Tibial artery (tissue), 4 donors: Measurements from ENCODE around the gene AIP.

Experiments
- DNase-seq, 2 donors: peaks; one replicate each; pipeline ENCODE4 v3.0.0-alpha.2; 2019
- H3K27ac ChIP-seq, 2 donors: fragments of 200-600 bp; sonication (generic) in 1 of 2; 1 replicate in 1 of 2; 2 replicates in 1 of 2; pipeline ENCODE4 v1.5.1; 2018 to 2019; ENCODE audit warnings: mild to moderate bottlenecking in 1 of 2
- H3K27me3 ChIP-seq, 2 donors: fragments of 200-600 bp; sonication (generic) in 1 of 2; one replicate each; pipeline versions ENCODE4 v1.5.1 to v1.6.0; 2016 to 2019
- H3K36me3 ChIP-seq, 3 donors: fragments of 200-600 bp; sonication (generic) in 2 of 3; one replicate each; pipeline ENCODE4 v1.5.1; 2016 to 2019; ENCODE audit warnings: mild to moderate bottlenecking in 2 of 3
- H3K4me1 ChIP-seq, 4 donors: fragments of 200-600 bp; sonication (generic) in 2 of 4; 1 replicate in 3 of 4; 2 replicates in 1 of 4; pipeline ENCODE4 v1.5.1; 2016 to 2019
- H3K4me3 ChIP-seq, 2 donors: fragments of 200-600 bp; sonication (generic) in 1 of 2; 1 replicate in 1 of 2; 2 replicates in 1 of 2; pipeline ENCODE4 v1.5.1; 2018 to 2019; ENCODE audit warnings: mild to moderate bottlenecking in 2 of 2
- H3K9me3 ChIP-seq, 3 donors: fragments of 200-600 bp; sonication (generic) in 1 of 3; one replicate each; pipeline ENCODE4 v1.5.1; 2016 to 2019
- CTCF ChIP-seq, 2 experiments: fragments of 200-600 bp in 1 of 2; fragments of 450-650 bp in 1 of 2; IDR thresholded peaks; one replicate each; pipeline ENCODE4 v1.5.1; 2017 to 2019; ENCODE audit warnings: antibody characterized with exemption in 2 of 2, mild to moderate bottlenecking in 1 of 2, moderate library complexity in 1 of 2
- intact Hi-C: fragments of 100-400 bp; cut with DNase I; formaldehyde crosslinking; loops from one replicate; pipeline ENCODE4 v1.15.0; 2023; ENCODE audit warnings: low total_unique reads

The AIP gene

GRCh38 chr11:67521924-67522323 is 39.1 kb downstream of the AIP start:
- intact Hi-C loops, result no loop called here
- TF ChIP-seq CTCF (IDR thresholded peaks at IDR 0.05), result no peak

DNA sequence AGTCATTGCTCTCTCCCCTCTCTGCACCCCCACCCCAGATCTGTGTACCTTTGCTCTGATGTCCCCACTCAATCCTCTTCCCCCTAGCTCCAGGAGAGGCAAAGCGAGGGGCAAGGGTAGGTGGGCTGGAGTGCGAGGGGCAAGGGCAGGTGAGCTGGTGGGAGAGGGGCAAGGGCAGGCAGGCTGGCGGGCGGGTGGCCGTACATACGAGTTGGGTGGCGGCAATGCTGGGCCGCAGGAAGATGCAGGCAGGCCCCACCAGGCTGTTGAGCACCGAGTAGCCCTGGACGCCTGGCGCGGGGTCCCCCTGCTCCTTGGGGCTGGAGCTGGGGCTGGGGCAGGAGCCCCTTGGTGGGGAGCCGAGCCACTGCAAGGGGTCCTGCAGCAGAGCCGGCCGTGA is 39.5 kb downstream of the AIP start:
- no peak overlapping the region for H3K4me3 ChIP-seq
- no peak overlapping the region for H3K27ac ChIP-seq
- no peaks in the 10 kb centered on the region for H3K9me3 ChIP-seq
- intact Hi-C loops, result no loop called here
- no peak for DNase-seq
- TF ChIP-seq CTCF (IDR thresholded peaks at IDR 0.05), result no peak
- peaks cover 0 to 56% of the 10 kb centered on the region in 2 donors for H3K27me3 ChIP-seq
- no peaks in the 10 kb centered on the region for H3K36me3 ChIP-seq
- H3K4me1 ChIP-seq, result no peaks in the 10 kb centered on the region

More at GRCh38 chr11:67521924-67522323, 39.1 kb downstream of the AIP start:
- no peak overlapping the region for H3K27ac ChIP-seq
- H3K4me3 ChIP-seq, result no peak overlapping the region
- H3K36me3 ChIP-seq, result no peaks in the 10 kb centered on the region
- no peaks in the 10 kb centered on the region for H3K9me3 ChIP-seq
- no peak for DNase-seq
- peaks cover 0 to 56% of the 10 kb centered on the region in 2 donors for H3K27me3 ChIP-seq
- no peaks in the 10 kb centered on the region for H3K4me1 ChIP-seq

DNA sequence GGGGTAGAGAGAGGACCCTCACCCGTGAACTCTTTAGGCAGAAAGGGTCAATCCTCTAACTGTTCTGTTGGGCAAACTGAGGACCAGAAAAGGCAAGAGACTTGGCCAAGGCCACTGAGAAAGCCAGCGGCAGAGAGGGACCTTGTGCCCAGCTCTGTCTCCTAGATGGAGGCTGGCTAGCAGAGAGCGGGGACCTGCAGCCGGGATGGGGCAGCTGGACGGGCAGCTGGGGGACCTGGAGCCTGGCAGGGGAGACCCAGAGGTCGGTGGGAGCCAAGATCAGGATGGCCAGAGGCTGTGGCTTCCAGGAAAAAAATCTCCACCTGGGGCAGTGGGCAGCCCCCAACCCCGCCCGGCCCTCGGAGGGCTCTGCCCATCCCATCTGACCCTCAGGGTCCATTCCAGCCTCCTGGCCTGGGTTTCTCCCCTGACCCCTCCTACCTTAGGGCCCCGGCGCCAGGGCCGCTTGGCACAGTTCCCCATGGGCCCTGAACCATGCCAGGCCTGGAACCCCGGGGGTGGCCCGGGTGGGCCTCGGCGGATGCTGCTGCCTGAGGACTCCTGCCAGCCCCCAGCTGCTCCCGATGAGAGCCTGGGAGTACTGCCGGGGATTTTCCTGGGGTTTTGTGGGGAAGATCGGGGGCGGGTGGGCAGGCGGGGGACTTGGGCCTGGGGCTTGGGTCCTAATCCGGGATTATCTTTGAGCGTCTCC is 40.2 kb downstream of the AIP start, which contains the start of gene CABP2:
Gene CABP2, minus strand, starts transcription at position 603 of the 712 bp plus-strand sequence. Its CDS starts 120 bp downstream, at position 483.
- no peak for TF ChIP-seq CTCF (IDR thresholded peaks at IDR 0.05)
- intact Hi-C loops, result no loop called here
- no peak within 1 kb of the TSS for H3K4me3 ChIP-seq
- H3K27me3 ChIP-seq, result peaks cover 0 to 52% of the 10 kb centered on the region in 2 donors
- H3K9me3 ChIP-seq, result no peaks in the 10 kb centered on the region
- H3K27ac ChIP-seq, result no peak within 1 kb of the TSS
- no peaks in the 10 kb centered on the region for H3K4me1 ChIP-seq
- no peaks in the 10 kb centered on the region for H3K36me3 ChIP-seq
- DNase-seq, result no peak

DNA sequence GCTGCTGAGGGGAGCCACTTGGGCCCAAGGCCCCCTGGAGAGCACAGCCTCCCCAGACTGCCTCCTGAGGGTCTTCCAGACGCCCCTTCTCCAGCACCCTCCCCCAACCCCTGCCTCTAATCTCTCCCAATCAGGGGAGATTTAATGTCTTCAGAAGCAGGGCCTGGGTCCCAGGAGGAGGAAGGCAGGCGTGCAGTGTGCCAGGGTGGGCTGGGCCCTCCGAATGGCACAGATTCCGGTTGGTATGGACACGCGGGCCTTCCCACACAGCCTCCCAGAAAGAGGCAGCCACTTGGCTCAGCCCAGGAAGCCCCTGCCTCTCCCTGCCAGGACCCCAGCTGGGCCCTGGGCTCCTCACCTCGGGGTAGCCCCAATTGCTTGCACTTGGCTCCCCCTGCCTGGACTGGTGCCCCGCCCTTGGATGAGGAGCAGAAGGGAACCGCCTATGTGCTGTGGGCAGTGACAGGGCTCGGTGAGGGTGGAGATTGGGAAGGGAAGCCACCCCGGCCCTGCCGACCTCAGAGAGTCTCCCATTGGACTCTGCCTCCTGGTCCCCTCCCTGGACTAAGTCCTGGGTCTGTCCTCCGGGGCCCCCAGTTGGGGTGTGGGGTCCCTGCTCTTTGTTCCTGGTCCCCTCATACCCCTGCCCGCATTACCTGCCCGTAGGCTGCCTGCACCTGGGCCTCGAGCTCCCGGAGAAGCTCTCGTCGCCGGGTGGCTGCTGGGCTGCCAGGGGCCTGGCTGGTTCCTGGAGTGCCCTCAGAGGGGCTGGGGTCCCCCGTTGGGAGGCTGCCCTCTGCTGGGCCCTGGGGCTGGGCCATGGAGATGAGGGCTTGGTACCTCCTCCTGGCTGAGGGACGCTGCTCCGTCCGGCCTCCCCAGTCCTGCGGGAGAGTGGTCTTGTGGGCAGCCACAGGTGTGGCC is 41.0 kb downstream of the AIP start:
- no peak for DNase-seq
- Histone ChIP-seq H3K9me3 (no peaks in the 10 kb centered on the region), H3K4me3 (no peak overlapping the region), H3K27ac (no peak overlapping the region), H3K4me1 (no peaks in the 10 kb centered on the region), H3K36me3 (no peaks in the 10 kb centered on the region), H3K27me3 (peaks cover 0 to 51% of the 10 kb centered on the region in 2 donors)
- TF ChIP-seq CTCF (IDR thresholded peaks at IDR 0.05), result no peak
- intact Hi-C loops, result no loop called here

DNA sequence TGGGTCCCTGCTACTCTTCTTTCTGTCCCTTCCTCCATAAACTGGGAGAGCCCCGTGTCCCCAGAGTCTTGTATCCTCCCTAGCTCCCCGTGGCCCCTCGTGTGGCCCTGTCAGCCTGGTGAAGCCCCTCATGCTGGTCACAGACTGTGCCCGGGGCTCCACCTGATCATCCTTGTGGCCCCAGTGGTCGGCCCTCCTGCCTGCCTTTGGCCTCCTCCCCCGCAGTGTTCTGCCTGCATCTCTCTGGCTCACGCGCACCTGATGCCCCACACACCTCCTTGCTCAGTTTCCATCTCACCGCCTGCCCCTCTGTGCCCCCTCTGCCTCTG is 41.6 kb downstream of the AIP start:
- no peak overlapping the region for H3K27ac ChIP-seq
- no peak overlapping the region for H3K4me3 ChIP-seq
- H3K9me3 ChIP-seq, result no peaks in the 10 kb centered on the region
- TF ChIP-seq CTCF (IDR thresholded peaks at IDR 0.05), result no peak
- intact Hi-C loops, result no loop called here
- no peak for DNase-seq
- H3K4me1 ChIP-seq, result no peaks in the 10 kb centered on the region
- H3K36me3 ChIP-seq, result no peaks in the 10 kb centered on the region
- H3K27me3 ChIP-seq, result peaks cover 0 to 51% of the 10 kb centered on the region in 2 donors
